Measurements from ENCODE around the gene UBE3A.

DNA sequence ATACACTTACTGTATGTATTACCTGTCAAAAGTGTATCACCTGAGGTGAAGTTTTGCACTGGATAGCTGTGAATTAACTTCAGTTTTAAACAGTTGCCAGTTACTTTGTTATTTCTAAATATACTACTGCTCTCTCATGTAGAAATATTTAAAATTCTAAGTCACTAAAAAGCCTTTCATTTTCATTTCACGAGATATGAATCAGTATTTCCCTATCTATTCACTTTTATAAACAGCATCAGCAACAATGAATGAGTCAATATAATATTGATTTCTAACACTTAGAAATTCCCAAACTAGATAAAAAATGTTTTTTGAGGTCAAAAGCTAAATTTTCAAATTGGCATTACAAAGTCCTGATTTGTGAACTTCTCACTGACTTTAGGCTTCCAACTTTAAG lies 32.6 kb downstream of the UBE3A start:
- TF ChIP-seq, protein P1, sequence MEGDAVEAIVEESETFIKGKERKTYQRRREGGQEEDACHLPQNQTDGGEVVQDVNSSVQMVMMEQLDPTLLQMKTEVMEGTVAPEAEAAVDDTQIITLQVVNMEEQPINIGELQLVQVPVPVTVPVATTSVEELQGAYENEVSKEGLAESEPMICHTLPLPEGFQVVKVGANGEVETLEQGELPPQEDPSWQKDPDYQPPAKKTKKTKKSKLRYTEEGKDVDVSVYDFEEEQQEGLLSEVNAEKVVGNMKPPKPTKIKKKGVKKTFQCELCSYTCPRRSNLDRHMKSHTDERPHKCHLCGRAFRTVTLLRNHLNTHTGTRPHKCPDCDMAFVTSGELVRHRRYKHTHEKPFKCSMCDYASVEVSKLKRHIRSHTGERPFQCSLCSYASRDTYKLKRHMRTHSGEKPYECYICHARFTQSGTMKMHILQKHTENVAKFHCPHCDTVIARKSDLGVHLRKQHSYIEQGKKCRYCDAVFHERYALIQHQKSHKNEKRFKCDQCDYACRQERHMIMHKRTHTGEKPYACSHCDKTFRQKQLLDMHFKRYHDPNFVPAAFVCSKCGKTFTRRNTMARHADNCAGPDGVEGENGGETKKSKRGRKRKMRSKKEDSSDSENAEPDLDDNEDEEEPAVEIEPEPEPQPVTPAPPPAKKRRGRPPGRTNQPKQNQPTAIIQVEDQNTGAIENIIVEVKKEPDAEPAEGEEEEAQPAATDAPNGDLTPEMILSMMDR (conservative IDR thresholded peaks at IDR 0.05; ENCODE audit: low read length) = no peak
- TF ChIP-seq EZH2phosphoT487 (IDR thresholded peaks at IDR 0.05; ENCODE audit: borderline replicate concordance) = no peak

All from Loucy (cell line).